ENCODE measurements around the gene PARP11. TPM values are rescaled to one million over a fixed set of nuclear protein-coding genes. Genes with fewer than 3 reads are reported as not detected.

The PARP11 gene, protein sequence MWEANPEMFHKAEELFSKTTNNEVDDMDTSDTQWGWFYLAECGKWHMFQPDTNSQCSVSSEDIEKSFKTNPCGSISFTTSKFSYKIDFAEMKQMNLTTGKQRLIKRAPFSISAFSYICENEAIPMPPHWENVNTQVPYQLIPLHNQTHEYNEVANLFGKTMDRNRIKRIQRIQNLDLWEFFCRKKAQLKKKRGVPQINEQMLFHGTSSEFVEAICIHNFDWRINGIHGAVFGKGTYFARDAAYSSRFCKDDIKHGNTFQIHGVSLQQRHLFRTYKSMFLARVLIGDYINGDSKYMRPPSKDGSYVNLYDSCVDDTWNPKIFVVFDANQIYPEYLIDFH
- total RNA-seq, result 6.3 and 8.4 TPM in 2 replicates

DNA sequence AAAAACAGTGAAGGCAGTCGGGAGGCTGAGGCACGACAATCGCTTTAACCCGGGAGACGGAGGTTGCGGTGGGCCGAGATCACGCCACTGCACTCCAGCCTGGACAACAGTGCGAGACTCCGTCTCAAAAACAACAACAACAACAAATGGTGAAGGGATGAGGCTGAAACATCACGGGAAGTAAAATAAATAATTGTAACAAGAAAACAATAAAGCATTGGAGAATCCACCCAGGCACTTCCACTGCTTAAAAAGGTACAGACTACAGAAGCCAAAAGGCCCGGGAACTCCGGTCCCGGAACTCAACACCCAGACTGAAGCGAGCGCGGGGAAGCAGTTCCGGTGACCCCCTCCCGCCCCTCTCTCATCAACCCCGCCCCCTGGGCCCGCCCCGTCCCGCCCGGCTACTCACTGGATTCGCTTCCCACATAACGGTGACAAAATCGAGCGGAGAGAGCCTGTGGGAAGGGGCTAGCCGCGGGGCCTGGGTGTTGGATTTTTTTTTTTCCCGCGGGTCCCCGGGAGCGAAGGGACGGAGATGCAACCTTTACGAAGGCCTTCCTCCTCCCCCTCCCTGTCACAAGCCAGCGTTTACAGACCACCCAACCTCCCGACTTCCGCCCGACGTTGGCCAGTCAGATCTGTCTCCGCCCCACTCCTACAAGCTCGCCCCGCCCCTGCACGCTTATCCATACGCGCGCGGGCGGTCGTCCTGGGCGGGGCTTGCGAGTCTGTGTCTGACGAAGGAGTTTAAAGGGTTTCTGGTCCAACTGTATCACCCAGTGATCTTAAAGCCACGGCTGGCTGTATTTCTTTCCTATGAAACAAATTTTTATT lies at the start of gene PARP11:
Gene PARP11 (minus strand): TSS at position 600 of the 837 bp plus-strand sequence. CDS start 170 bp downstream, at position 430.

Other genes starting within 250 kb of the PARP11 start
- gene CRACR2A, start 120.3 kb downstream of the PARP11 start, total RNA-seq, result 13.1 and 15.0 TPM in 2 replicates